NCI-H1092 treated with DMSO at 0.1 percent for 48 hours (cell line): ENCODE results near the gene USP33.
A peak's percentile ranks its signal among the peaks of the same experiment; 100 is the strongest.
"Not testable (repeated sequence)": the region's sequence is repeated elsewhere in the genome, so short reads cannot be mapped to it uniquely, and the experiment has no call there.

Source experiments
- DNase-seq: peaks from one replicate; lab custom pipeline; 2025; lab: John Stamatoyannopoulos, UW

USP33 gene

DNA sequence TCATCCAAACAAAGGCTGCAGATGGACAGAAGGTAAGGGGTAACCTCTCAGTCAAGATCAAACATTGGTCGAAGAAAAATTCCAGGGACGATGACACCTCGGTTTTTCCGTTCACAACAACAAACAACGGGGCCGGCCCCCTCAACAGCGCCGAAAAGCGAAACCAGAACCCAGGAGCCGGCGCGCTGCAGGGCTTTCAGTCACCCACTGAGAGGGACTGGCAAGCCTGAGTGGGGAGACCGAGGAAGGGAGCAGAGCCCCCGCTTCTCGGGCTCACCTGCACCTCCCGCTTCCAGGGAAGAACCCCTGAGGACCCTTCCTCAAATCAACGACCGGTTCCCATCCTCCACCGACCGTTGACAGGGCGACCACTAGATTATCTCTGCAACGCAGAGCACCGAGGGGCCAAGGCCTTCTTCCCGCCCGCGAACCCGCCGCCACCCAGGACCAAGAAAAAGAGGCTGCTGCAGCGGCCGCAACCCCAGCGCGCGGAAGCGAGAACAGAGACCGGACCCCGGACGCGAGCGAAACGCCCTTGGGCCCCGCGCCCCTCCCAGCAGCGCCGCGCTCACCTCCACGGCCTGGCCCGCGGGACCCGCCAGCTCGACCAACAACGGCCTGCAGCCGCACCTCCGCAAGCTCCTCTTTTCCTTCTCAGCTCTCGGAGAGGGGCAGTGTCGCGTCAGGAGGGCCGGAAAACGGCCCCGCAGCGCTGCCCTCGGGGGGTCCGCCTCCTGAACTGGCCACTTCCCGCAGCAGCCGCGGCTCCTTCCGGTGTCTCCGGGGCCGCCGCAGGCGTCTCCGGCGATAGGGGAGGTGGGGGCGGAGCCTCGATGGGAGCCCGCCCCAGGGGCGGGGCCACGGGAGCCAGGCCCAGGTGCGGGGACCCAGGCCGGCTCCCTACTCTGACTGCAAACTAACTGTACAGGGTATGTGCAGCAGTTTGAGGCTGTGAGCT is at the start of gene USP33:
TSS of gene USP33 (minus strand) at position 782 of the 958 bp plus-strand sequence. CDS start 18,155 bp downstream, outside the sequence.
- peak; percentile 84 for DNase-seq

DNA sequence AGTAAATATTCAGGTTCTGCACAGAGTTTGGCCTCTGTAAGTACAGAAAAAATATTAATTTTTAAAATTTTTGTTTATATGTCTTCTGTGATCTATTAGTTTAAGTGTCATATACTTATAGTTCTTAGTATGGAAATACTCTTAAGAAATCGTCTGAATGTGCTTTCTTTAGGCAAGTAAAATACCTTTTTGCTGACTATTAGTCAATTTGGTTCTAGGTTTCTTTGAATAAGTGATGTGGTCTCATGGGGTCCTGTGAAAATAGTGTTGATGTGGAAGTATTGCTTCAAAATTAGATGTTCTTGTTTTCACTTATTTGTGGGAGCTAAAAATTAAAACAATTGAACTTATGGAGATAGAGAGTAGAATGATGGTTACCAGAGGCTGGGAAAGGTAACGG is 43.7 kb upstream of the USP33 start:
- DNase-seq: no peak

DNA sequence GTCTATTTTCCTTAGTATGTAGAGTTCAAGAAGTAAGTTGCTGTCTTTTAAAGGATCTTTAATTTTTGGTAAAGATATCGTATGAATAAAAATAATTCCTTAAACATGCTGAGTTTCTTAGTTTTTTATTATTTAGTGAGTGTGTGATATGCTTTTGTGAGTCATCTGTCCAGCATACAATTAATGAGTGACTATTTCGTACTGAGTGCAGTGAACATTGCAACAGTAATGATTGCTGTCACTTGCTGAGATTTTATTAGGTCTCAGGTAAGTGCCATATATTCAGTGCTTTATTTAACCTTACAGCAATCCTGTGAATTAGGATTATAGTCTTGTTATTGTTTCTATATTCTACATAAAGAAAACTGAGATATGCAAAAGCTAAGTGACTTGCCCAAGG is 42.4 kb upstream of the USP33 start:
- DNase-seq: no peak

DNA sequence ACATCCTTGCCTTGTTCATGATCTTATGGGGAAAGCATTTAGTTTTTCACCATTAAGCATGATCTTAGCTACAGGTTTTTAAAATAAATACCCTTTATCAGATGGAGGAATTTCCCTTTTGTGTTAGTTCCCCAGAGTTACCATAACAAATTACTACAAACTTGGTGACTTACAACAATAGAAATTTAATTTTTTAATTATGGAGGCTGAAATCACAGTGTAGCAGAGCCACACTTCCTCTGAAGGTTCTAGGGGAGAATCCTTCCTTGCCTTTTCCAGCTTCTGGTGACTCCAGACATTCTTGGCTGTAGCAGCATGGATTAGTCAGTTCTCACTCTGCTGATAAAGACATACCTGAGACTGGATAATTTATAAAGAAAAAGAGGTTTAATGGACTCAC is 38.3 kb upstream of the USP33 start:
- no peak for DNase-seq

DNA sequence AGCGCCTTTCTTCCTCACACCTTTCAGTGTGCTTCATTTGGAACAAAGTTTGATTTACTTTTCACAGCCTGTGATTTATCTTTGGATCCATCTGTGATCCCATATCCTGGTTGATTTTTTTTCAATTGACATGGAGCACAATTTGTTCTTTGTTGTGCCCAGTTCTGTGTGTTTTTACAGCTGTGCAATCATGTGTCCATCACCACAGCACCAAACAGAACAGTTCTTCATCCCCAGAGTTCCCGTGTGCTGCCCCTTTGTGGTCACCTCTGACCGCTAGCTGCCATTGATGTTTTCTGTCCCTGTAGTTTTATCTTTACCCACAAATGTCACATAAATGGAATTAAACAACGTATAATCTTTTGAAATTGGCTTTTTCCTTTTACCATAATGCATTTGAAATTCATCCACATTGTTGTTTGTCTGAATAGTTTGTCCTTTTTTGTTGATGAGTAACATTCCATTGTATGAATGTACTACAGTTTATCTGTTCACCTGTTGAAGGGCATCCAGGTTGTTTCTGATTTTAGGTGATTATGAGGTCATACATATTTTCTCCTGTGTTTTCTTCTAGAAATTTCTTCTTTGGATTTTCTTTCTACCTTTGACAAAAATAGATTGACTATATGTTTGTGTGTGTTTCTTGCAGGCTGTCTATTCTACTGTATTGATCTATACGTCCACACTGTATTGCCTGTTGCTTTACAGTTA is 37.2 kb upstream of the USP33 start:
- no peak for DNase-seq

DNA sequence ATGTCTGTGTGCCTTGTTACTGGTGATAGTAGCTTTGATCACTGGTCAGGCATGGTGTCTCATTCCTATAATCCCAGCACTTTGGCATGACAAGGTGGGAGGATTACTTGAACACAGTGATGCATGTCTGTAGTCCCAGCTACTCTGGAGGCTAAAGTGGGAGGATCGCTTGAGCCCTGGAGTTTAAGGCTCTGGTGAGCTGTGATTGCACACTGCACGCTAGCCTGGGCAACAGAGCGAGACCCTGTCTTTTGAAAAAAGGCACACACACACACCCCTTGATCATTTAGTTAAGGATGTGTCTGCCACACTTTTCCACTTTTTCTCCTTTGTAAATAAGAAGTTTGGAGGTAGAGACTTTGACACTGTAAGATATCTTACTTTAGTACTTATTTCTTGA is 34.9 kb upstream of the USP33 start:
- no peak for DNase-seq

DNA sequence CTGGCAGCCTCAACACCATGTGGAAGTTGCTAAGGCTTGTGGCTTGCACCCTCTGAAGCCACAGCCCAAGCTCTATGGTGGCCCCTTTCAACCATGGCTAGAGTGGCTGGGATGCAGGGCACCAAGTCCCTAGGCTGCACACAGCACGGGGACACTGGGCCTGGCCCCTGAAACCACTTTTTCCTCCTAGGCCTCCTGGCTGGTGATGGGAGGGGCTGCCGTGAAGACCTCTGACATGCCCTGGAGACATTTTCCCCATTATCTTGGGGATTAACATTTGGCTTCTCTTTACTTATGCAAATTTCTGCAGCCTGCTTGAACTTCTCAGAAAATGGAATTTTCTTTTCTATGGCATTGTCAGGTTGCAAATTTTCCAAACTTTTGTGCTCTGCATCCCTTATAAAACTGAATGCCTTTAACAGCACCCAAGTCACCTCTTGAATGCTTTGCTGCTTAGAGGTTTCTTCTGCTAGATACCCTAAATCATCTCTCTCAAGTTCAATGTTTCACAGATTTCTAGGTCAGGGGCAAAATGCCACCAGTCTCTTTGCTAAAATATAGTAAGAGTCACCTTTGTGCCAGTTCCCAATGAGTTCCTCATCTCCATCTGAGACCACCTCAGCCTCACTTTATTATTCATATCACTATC is 26.6 kb upstream of the USP33 start:
- not testable (repeated sequence) for DNase-seq

DNA sequence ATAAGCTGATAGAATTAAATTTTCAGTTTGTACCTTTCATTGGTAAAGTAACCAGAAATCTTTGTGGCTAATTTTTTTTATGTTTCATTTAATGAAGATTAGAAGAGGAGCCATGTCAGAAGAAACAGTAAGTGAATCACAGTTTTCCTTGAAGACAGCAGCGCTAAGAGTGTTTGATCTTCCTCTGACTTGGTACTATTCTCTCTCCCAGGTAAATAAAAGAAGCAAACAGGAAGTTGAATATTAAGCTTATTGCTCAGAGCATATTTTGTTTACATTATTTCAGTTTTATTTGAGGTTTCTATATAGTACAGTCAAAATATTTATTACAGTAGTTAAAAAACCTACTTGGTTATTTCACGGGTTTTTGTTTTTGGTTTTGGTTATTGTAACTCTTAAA is 23.5 kb upstream of the USP33 start:
- DNase-seq: no peak

DNA sequence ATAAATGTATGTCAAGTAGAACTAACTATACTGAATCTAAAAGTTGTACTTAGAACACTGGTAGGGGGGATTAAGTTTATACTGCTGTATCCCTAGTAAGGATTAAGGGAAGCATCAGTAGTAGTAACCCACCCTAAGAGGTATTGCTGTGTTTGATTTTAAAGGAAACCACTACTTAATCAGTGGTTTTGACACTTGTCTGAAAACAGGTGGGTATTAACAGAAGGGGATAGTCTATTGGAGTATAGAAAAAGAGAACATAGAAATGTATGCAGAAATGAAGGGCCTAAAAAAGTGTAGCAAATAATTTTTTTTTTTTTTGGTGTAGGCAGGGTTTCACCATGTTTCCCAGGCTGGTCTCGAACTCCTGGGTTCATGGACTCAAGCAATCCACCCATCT is 22.0 kb upstream of the USP33 start:
- no peak for DNase-seq

DNA sequence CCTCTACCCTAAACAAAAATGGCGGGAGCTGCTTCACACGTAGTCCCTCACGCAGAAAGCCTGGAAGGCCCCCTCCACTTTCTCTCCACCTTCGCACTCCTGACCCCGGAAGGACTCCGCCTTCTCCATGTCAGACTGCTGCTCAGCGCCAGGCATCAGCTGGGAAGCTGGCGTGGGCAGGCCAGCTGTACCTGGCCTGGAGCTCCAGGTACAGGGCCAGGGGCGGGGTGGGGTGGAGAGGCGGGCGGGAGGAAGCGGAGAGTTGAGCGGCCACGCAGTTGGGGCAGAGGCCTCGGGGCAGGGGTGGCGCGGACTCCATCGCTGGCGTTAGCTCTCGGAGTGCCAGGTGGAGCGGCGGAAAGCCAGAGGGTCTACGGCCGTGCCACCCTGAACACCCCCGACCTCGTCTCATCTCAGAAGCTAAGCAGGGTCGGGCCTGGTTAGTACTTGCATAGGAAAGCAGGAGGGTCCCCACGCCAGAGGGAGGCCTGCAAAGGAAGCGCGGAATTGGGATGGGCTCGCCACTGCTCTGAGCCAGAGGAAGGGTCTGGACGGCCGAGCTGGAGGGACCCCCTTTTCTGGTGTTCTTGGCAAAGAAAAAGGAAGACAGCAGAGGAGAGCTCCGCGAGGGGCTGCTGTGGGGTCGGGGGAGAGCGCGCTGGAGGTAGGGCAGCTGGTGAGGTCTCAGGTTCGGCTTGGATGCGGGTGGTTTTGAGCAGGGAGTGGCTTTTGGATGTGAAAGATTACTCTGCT is 20.1 kb upstream of the USP33 start, which contains the start of gene MIGA1:
TSS of gene MIGA1 (plus strand) at position 121 of the 753 bp plus-strand sequence. CDS start 3,604 bp downstream, outside the sequence.
- DNase-seq: peak; percentile 95

DNA sequence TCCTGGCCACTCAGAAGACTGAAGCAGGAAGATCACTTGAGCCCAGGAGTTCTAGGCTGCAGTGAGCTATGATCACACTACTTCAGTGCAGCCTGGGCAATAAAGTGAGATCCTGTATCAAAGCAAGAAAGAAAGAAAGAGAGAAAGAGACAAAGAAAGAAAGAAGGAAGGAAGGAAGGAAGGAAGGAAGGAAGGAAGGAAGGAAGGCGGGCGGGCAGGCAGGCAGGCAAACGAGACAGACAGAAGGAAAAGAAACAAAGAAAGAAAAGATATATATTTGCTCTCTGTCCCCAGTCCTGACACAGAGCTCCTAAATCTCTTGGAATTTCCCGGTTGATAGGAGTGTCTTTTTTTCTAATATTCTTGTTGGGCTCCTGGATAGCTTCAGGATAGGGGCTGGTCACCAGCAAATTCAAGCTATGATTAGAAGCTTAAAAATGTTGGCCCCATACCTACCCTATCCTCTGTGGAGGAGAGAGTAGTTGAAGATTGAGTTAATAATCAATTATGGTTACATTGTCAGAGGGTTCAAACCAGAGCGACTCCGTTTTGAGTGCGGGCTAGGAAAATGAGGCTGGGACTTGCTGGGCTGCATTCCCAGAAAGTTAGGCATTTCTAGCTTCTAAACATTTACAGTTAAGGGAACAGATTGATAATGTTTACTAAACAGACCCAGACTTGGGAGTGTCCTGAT is 16.5 kb upstream of the USP33 start:
- no peak for DNase-seq

DNA sequence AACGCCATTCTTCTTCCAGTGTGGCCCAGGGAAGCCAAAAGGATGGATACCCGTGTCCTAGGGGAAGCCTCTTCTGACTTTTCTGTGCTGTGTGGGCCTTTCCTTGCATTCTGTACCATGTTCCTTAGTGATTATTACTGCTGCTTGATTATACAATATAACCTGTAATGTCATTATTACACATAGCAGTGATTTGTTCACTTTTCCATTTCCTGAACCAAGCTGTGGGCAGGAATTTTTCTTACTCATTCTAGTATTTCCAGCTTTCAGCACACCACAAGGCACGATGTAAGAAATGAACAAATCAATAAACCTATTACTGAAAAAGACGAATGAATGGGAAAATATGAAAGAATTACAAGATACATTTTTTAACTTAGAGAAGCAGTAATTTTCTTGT is 8.4 kb upstream of the USP33 start:
- DNase-seq: no peak

DNA sequence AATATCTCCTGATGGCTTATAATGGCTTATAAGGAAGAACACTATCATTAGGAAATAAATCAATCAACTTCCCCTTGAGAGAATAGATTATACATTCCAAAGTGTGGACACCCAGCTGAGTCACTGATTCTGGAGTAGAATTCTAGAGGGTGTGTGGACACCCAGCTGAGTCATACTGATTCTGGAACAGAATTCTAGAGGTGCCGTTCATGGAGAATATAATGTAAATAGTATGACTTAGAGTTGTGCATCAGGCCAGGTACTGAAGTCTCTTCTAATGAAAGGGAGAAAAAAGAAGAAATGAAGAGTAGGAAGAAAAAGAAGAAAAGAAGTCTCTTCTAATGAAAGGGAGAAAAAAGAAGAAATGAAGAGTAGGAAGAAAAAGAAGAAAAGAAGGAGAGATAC is 2.4 kb upstream of the USP33 start:
- DNase-seq: no peak

DNA sequence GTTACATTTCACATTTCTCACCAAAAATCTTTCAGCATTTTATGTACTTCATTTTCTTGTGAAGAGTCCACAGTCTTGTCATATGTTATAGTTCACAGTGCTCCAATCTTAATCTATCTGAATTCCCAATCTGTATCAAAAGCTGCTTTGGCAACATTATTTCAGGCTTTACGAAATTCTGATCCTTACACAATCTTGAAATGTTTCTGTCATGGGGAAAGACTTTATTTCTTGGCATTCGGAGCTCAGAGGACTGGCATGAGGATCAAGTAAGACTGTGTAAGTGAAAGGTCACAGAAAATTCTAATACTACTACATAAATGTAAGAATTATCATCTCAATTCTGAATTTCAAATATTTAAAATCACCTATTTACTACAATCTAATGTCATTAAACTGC is 2.0 kb downstream of the USP33 start:
- no peak for DNase-seq

DNA sequence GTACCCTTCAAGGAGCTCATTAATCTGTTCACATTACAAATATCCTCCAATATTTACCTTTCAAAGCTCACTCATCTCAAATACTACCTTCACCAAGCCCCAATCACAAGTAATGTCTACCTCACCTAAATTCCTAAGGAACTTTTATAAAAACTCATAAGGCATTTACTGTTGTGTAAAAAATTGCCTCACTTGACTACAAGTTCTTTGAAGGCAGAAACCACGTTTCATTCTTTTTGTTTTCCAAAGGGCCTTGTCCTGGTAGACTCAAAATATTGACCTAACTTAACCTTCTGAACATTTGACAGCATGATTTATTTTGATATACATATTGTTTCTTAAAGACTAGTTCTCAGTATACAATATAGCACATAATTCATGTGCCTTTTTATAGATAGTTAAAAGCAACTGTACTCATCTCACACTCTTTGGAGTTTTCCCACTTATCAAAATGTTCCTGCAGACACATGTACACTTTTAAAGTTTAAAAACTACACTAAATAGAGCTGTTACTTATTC is 2.5 kb downstream of the USP33 start:
- DNase-seq: no peak

DNA sequence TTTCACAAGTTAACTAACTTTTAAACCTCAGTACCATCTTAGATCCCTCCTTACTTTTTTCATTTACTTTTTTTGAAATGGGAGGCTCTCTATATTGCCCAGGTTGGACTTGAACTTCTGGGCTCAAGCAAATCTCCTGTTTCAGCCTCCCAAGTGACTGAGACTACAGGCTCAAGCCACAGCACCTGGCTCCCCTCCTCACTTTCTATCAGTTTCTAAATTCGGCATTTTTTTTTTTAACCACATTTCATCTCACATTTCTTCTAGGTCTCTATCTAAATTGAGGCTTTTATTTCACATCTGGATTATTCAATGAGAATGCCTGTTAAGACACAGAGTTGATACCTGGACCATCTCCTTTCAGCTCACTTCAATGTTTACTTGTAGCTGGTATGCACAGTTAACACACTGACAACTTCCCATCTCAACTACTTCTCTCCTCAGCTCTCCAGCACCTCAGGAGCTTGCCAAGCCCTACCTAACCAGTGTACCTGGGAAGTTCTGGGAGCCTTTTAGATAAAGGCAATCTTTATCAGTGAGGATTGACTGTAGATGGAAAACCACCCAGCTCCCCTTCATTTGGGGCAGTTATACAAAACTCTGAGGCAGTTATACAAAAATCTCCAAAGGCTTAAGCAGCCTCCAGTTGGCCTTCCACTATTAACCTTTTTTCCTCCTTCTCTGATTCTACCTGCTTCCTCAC is 3.4 kb downstream of the USP33 start:
- no peak for DNase-seq

DNA sequence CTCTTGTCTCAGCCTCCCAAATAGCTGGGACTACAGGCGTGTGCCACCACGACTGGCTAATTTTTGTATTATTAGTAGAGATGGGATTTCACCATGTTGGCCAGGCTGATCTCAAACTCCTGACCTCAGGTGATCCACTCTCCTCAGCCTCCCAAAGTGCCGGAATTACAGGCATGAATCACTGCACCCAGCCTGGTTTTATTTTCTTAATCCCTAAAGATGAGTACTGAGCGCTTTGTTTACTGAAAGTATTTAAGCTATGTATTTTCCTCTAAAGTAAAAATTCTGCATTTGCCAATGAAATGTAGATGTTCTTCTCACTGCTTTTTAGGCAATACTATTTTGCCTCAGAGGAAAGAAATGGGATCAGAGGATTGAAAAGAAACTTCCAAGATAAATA is 10.2 kb downstream of the USP33 start:
- DNase-seq: not testable (repeated sequence)

DNA sequence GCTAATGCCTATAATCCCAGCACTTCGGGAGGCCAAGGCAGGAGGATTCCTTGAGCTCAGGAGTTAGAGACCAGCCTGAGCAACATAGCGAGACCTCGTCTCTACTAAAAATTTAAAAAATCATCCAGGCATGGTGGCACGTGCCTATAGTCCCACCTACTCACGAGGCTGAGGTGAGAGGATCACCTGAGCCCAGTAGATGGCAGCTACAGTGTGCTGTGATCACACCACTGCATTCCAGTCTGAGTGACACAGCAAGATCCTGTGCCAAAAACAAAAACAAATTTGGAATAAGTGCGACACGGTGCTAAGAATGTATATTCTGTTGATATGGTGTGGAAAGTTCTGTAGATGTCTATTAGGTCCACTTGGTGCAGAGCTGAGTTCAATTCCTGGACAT is 15.1 kb downstream of the USP33 start:
- DNase-seq: no peak

DNA sequence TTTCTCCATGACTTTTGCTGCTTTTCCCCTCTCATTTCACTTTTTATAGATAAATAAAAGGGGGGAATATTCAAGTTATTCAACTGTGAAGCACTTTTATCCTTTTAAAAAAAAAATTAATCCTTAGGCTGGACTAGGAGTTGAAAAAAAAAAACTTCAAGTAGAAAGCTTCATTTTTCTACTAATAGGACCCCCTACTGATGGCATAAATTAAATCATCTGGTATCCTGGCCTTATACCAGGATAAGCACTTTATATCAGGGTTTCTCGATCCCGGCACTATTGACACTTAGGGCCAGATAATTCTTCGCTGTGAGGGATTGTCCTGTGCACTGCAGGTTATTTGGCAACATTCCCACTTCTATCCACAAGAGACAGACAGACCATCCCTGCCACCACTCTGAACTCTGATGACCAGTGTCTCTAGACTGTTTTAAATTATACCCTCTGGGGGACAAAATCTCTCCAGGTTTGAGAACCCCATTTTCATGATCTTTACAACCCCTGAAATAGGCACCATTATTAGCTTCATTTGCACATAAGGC is 17.6 kb downstream of the USP33 start:
- no peak for DNase-seq

DNA sequence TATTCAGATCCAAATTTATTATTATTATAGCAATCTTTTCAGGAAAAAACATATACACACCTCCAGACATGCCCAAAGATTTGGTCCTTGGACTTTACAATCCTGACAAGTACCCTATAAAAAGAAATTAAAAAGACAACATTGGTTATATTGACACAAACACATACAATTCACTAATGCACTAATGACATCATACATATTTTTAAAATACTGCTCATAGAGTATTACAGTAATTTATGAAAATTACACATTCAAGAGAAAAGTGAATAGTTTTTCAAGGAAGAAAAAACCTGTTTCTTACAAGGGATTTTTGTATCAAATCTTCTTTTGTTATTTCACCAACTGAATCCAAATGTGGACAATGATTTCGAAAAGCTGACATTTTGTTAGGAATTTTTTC is 18.3 kb downstream of the USP33 start:
- DNase-seq: no peak
